CD14-positive monocyte (primary cell): Measurements from ENCODE around the gene WDR5. TPM values are rescaled to one million over a fixed set of nuclear protein-coding genes. Genes with fewer than 3 reads are reported as not detected.

Source experiments
- DNase-seq, 3 donors: peaks; one replicate each; pipeline ENCODE4 v3.0.0-alpha.2; 2011 to 2022
- H2AFZ ChIP-seq: 2 replicates; pipeline ENCODE4 v1.6.0; 2012; ENCODE audit warnings: mild to moderate bottlenecking, low read depth, low read length, inconsistent platforms; ENCODE audit not compliant: insufficient read depth, poor library complexity, severe bottlenecking
- H3K27ac ChIP-seq, 2 donors: 1 replicate in 1 of 2; 2 replicates in 1 of 2; pipeline ENCODE4 v1.5.1; 2012 to 2013; ENCODE audit warnings: low read length in 2 of 2, control low read depth in 1 of 2, inconsistent platforms in 1 of 2, low read depth in 1 of 2, mild to moderate bottlenecking in 1 of 2
- H3K27me3 ChIP-seq, 2 donors: one replicate each; pipeline versions ENCODE4 v1.6.0 to v1.6.1; 2011 to 2013; ENCODE audit warnings: low read length in 2 of 2; ENCODE audit not compliant: control insufficient read depth in 2 of 2, insufficient read depth in 2 of 2
- H3K36me3 ChIP-seq, 2 donors: replicated peaks in 1 of 2; 1 replicate in 1 of 2; 2 replicates in 1 of 2; pipeline versions ENCODE4 v1.5.1 to v1.6.1; 2012 to 2013; ENCODE audit warnings: low read length in 2 of 2, control low read depth in 1 of 2, inconsistent platforms in 1 of 2, mild to moderate bottlenecking in 1 of 2; ENCODE audit not compliant: insufficient read depth in 2 of 2, control insufficient read depth in 1 of 2
- H3K4me1 ChIP-seq, 2 donors: 1 replicate in 1 of 2; 2 replicates in 1 of 2; pipeline versions ENCODE4 v1.5.1 to v1.6.1; 2012 to 2013; ENCODE audit warnings: low read length in 2 of 2, control low read depth in 1 of 2, inconsistent platforms in 1 of 2, mild to moderate bottlenecking in 1 of 2, moderate library complexity in 1 of 2; ENCODE audit not compliant: insufficient read depth in 2 of 2, control insufficient read depth in 1 of 2
- H3K4me2 ChIP-seq: replicated peaks from 2 replicates; pipeline ENCODE3; 2012; ENCODE audit warnings: low read length, moderate library complexity, mild to moderate bottlenecking; ENCODE audit not compliant: poor library complexity, severe bottlenecking; ENCODE audit errors: extremely low read depth
- H3K4me3 ChIP-seq, 3 experiments: fragments of 200-600 bp in 1 of 3; sonication (generic) in 1 of 3; replicated peaks in 1 of 3; 1 replicate in 2 of 3; 2 replicates in 1 of 3; pipeline ENCODE4 v1.5.1; 2011 to 2013; ENCODE audit warnings: low read length in 3 of 3, mild to moderate bottlenecking in 3 of 3, control low read depth in 2 of 3, low read depth in 2 of 3, inconsistent platforms in 1 of 3, moderate library complexity in 1 of 3
- H3K79me2 ChIP-seq: 2 replicates; pipeline ENCODE4 v1.6.0; 2012; ENCODE audit warnings: mild to moderate bottlenecking, control low read depth, inconsistent platforms, low read length, moderate library complexity; ENCODE audit not compliant: insufficient read depth
- H3K9ac ChIP-seq: 2 replicates; pipeline ENCODE4 v1.6.0; 2017; ENCODE audit warnings: low read length, mild to moderate bottlenecking; ENCODE audit not compliant: insufficient read depth, poor library complexity, severe bottlenecking
- H3K9me3 ChIP-seq, 2 donors: replicated peaks in 1 of 2; 1 replicate in 1 of 2; 2 replicates in 1 of 2; pipeline versions ENCODE4 v1.5.1 to v1.6.1; 2012 to 2013; ENCODE audit warnings: low read length in 2 of 2, control low read depth in 1 of 2; ENCODE audit not compliant: control insufficient read depth in 1 of 2, insufficient read depth in 1 of 2
- H4K20me1 ChIP-seq: 2 replicates; pipeline ENCODE4 v1.6.0; 2012; ENCODE audit warnings: mild to moderate bottlenecking, low read length, control low read depth, moderate library complexity; ENCODE audit not compliant: insufficient read depth
- H3K27ac Mint-ChIP-seq, 7 donors: one replicate each; pipeline ENCODE4 v1.8.0; 2020; ENCODE audit warnings: mild to moderate bottlenecking in 7 of 7, mixed read lengths in 7 of 7, moderate library complexity in 6 of 7, inconsistent platforms in 2 of 7
- H3K27me3 Mint-ChIP-seq, 3 donors: one replicate each; pipeline ENCODE4 v1.8.0; 2021 to 2022; ENCODE audit warnings: low read depth in 3 of 3, mild to moderate bottlenecking in 3 of 3, mixed read lengths in 3 of 3, moderate library complexity in 3 of 3, inconsistent platforms in 1 of 3
- H3K36me3 Mint-ChIP-seq, 2 donors: one replicate each; pipeline ENCODE4 v1.8.0; 2020; ENCODE audit warnings: mixed read lengths in 2 of 2, inconsistent platforms in 1 of 2, mild to moderate bottlenecking in 1 of 2
- H3K4me1 Mint-ChIP-seq: one replicate; pipeline ENCODE4 v1.8.0; 2020; ENCODE audit warnings: mild to moderate bottlenecking, mixed read lengths
- H3K4me3 Mint-ChIP-seq, 2 donors: one replicate each; pipeline ENCODE4 v1.8.0; 2020; ENCODE audit warnings: mild to moderate bottlenecking in 2 of 2, mixed read lengths in 2 of 2, moderate library complexity in 1 of 2
- H3K9me3 Mint-ChIP-seq, 7 donors: one replicate each; pipeline ENCODE4 v1.8.0; 2020 to 2022; ENCODE audit warnings: mixed read lengths in 7 of 7, mild to moderate bottlenecking in 6 of 7, moderate library complexity in 6 of 7, inconsistent platforms in 2 of 7
- CTCF ChIP-seq: fragments of 200-600 bp; IDR thresholded peaks from one replicate; pipeline ENCODE4 v1.8.0; 2022; ENCODE audit warnings: antibody characterized with exemption, mild to moderate bottlenecking
- WGBS: methylation state at CpG from one replicate; pipeline ENCODE4 v1.1.5; 2013; ENCODE audit warnings: missing lambda C conversion rate; ENCODE audit not compliant: insufficient coverage; 5-methylcytosine and 5-hydroxymethylcytosine counted together
- intact Hi-C, 2 donors: fragments of 100-400 bp; cut with micrococcal nuclease; formaldehyde crosslinking; loops; one replicate each; pipeline versions ENCODE4 v1.15.0 to v1.15.1; 2023
- polyA plus RNA-seq, 3 donors: library from polyadenylated mRNA; depleted of rRNA in 1 of 3; unstranded in 2 of 3; stranded (reverse) in 1 of 3; fragments of 300-500 nt in 2 of 3; fragments of >200 nt in 1 of 3; fragmentation: Illumina TruSeq in 2 of 3; gene quantifications; 1 replicate in 2 of 3; 2 replicates in 1 of 3; pipeline ENCODE4 v1.2.3, GENCODE V29; 2012 to 2021

WDR5 gene
- polyA plus RNA-seq, 3 donors = 8.7 to 17.3 (median 10.2) TPM

GRCh38 chr9:134158753-134159392 lies 23.0 kb downstream of the WDR5 start:
- H3K4me3 ChIP-seq = no peak overlapping the region
- peaks cover 45 to 63% of the 10 kb centered on the region in 2 donors for H3K36me3 Mint-ChIP-seq
- no peaks in the 10 kb centered on the region for H3K27me3 ChIP-seq
- peaks cover 2 to 3% (median 2%) of the 10 kb centered on the region in 3 donors for H3K27me3 Mint-ChIP-seq
- no peaks in the 10 kb centered on the region for H3K79me2 ChIP-seq
- TF ChIP-seq CTCF = no peak
- no peak overlapping the region for H2AFZ ChIP-seq
- 94% methylated on average over 20 of the region's 20 CpGs for WGBS
- intact Hi-C loops = no loop called here
- no peak overlapping the region for H3K27ac ChIP-seq
- H3K4me3 Mint-ChIP-seq = no peak overlapping the region
- no peak overlapping the region for H3K27ac Mint-ChIP-seq
- no peaks in the 10 kb centered on the region for H4K20me1 ChIP-seq
- H3K9ac ChIP-seq = no peak overlapping the region
- no peak overlapping the region for H3K4me2 ChIP-seq
- DNase-seq = no peak
- no peaks in the 10 kb centered on the region for H3K9me3 ChIP-seq
- peaks cover 56 to 58% of the 10 kb centered on the region in 2 donors for H3K36me3 ChIP-seq
- H3K4me1 Mint-ChIP-seq = peaks cover 14% of the 10 kb centered on the region
- H3K4me1 ChIP-seq = peaks cover 14 to 19% of the 10 kb centered on the region in 2 donors
- no peaks in the 10 kb centered on the region for H3K9me3 Mint-ChIP-seq

DNA sequence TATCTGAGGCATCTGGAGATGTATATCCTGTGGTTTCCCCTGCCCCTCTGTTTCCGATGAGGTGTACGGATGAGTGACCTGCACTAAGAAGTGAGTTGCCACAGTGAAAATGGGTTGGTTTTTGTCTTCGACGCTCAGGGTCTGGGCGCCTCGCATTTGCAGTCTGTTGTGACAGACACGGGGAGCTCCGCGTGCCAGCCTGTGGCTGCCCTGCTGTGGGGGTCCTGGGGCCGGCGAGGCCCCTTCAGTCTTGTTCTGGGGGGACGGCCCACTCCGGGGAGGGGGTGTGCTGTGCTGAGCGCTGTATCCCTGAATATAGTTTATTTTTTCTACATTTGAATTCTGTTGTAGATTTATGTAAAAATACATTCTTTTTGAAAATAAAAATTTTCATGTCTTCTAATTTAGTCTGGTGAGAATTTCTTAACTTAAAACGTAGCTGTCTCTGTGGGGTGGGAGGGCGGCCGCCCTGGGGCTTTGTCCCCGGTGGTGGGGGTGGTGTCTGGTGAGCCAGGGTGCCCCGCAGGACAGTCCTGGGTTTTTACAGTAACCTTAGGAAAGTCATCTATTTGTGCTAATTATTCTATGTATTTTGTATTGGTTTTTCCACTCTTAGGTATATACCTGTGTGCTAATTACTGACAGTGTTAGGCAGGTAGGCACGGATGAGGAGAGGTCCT lies 23.8 kb downstream of the WDR5 start:
- H3K27me3 ChIP-seq = no peaks in the 10 kb centered on the region
- no peak for TF ChIP-seq CTCF
- intact Hi-C loops = loop anchor here in 1 of 2 donors (5.0 kb wide), 1 partner anchor 37 kb away; no protein-coding TSS in a partner anchor
- no peak for DNase-seq
- no peak overlapping the region for H3K4me2 ChIP-seq
- H3K4me3 Mint-ChIP-seq = no peak overlapping the region
- no peak overlapping the region for H3K27ac Mint-ChIP-seq
- no peak overlapping the region for H3K27ac ChIP-seq
- no peaks in the 10 kb centered on the region for H3K9me3 ChIP-seq
- no peaks in the 10 kb centered on the region for H3K9me3 Mint-ChIP-seq
- H4K20me1 ChIP-seq = no peaks in the 10 kb centered on the region
- H3K9ac ChIP-seq = no peak overlapping the region
- no peak overlapping the region for H3K4me3 ChIP-seq
- no peak overlapping the region for H2AFZ ChIP-seq
- H3K79me2 ChIP-seq = no peaks in the 10 kb centered on the region
- H3K27me3 Mint-ChIP-seq = peaks cover 2 to 3% (median 2%) of the 10 kb centered on the region in 3 donors
- peaks cover 48 to 50% of the 10 kb centered on the region in 2 donors for H3K36me3 ChIP-seq
- H3K4me1 ChIP-seq = peaks cover 14 to 23% of the 10 kb centered on the region in 2 donors
- peaks cover 39 to 55% of the 10 kb centered on the region in 2 donors for H3K36me3 Mint-ChIP-seq
- peaks cover 14% of the 10 kb centered on the region for H3K4me1 Mint-ChIP-seq
- WGBS = 96% methylated on average over 7 of the region's 20 CpGs
